H1 (cell line): Measurements from ENCODE around the gene TNS3. TPM values are rescaled to one million over a fixed set of nuclear protein-coding genes. Genes with fewer than 3 reads are reported as not detected.

Experiments used
- CTCF ChIA-PET: fragments of 300-600 bp; sonication (Branson Sonifier 250); formaldehyde crosslinking; loops from one replicate; lab custom pipeline; 2021; ENCODE audit not compliant: partially characterized antibody; lab: Charles Lee
- POLR2A ChIA-PET: fragments of 300-600 bp; sonication (Branson Sonifier 250); formaldehyde crosslinking; loops from one replicate; lab custom pipeline; 2021; ENCODE audit warnings: inconsistent platforms; ENCODE audit not compliant: partially characterized antibody; lab: Charles Lee
- DNase-seq, 2 experiments: peaks; one replicate each; pipeline versions ENCODE4 v3.0.0 to v3.0.0-alpha.2; 2010 to 2022; ENCODE audit warnings: low spot score in 2 of 2, low read depth in 1 of 2, mixed read lengths in 1 of 2
- FAIRE-seq: peaks from 2 replicates; lab custom pipeline; 2011; peaks lifted over from hg19 to GRCh38; lab: Jason Lieb, UNC
- H2AFZ ChIP-seq: 2 replicates; pipeline ENCODE4 v1.8.1; 2012; ENCODE audit warnings: low read length, inconsistent platforms
- H2AK5ac ChIP-seq: 2 replicates; pipeline ENCODE4 v1.6.1; 2013; ENCODE audit warnings: low read depth, low read length
- H2BK120ac ChIP-seq: replicated peaks from 2 replicates; pipeline ENCODE3; 2013; ENCODE audit warnings: low read depth, low read length, inconsistent platforms
- H2BK12ac ChIP-seq: 2 replicates; pipeline ENCODE4 v1.6.1; 2013; ENCODE audit warnings: low read depth, low read length
- H2BK15ac ChIP-seq: 2 replicates; pipeline ENCODE4 v1.6.1; 2013; ENCODE audit warnings: low read length
- H2BK20ac ChIP-seq: 2 replicates; pipeline ENCODE4 v1.6.1; 2013; ENCODE audit warnings: low read length
- H2BK5ac ChIP-seq: 2 replicates; pipeline ENCODE4 v1.6.1; 2013; ENCODE audit warnings: low read depth, low read length
- H3K14ac ChIP-seq: 2 replicates; pipeline ENCODE4 v1.6.1; 2013; ENCODE audit warnings: inconsistent platforms; ENCODE audit not compliant: insufficient read length
- H3K18ac ChIP-seq: 2 replicates; pipeline ENCODE4 v1.6.1; 2013; ENCODE audit warnings: low read length; ENCODE audit errors: extremely low read depth
- H3K23ac ChIP-seq: 2 replicates; pipeline ENCODE4 v1.6.1; 2013; ENCODE audit warnings: inconsistent platforms; ENCODE audit not compliant: insufficient read length
- H3K23me2 ChIP-seq: 2 replicates; pipeline ENCODE4 v1.6.1; 2013; ENCODE audit warnings: low read depth, low read length
- H3K27ac ChIP-seq: 2 replicates; pipeline ENCODE4 v1.6.1; 2011; ENCODE audit warnings: low read depth, low read length, inconsistent platforms
- H3K27me3 ChIP-seq, 4 experiments: replicated peaks in 1 of 4; 1 replicate in 1 of 4; 2 replicates in 3 of 4; pipeline versions ENCODE4 v1.6.1 to v1.8.1; 2011 to 2013; ENCODE audit warnings: low read length in 3 of 4, mild to moderate bottlenecking in 3 of 4, inconsistent platforms in 2 of 4, mixed read lengths in 2 of 4, moderate library complexity in 1 of 4; ENCODE audit not compliant: control insufficient read depth in 3 of 4, insufficient read depth in 3 of 4; ENCODE audit errors: extremely low read depth in 1 of 4
- H3K36me3 ChIP-seq, 4 experiments: 2 replicates each; pipeline versions ENCODE4 v1.6.1 to v1.8.1; 2011 to 2013; ENCODE audit warnings: mild to moderate bottlenecking in 4 of 4, low read length in 3 of 4, moderate library complexity in 2 of 4, control low read depth in 1 of 4, inconsistent platforms in 1 of 4; ENCODE audit not compliant: insufficient read depth in 4 of 4, control insufficient read depth in 2 of 4
- H3K4ac ChIP-seq: replicated peaks from 2 replicates; pipeline ENCODE3; 2013; ENCODE audit warnings: low read length, low read depth, mixed read lengths, inconsistent platforms; ENCODE audit not compliant: insufficient read length
- H3K4me1 ChIP-seq, 4 experiments: replicated peaks in 1 of 4; 1 replicate in 1 of 4; 2 replicates in 3 of 4; pipeline versions ENCODE4 v1.6.1 to v1.8.1; 2011 to 2013; ENCODE audit warnings: low read length in 3 of 4, inconsistent platforms in 2 of 4, mixed read lengths in 1 of 4; ENCODE audit not compliant: insufficient read depth in 4 of 4, control insufficient read depth in 3 of 4
- H3K4me2 ChIP-seq, 2 experiments: 2 replicates each; pipeline versions ENCODE4 v1.6.1 to v1.8.1; 2011 to 2013; ENCODE audit warnings: low read depth in 2 of 2, low read length in 2 of 2, control low read depth in 1 of 2, inconsistent platforms in 1 of 2, mild to moderate bottlenecking in 1 of 2; ENCODE audit not compliant: insufficient read depth in 1 of 2
- H3K4me3 ChIP-seq, 4 experiments: fragments of 200-600, 300-600 bp in 1 of 4; sonication (generic), shearing (Covaris generic), sonication (Bioruptor Twin) in 1 of 4; 2 replicates each; pipeline versions ENCODE4 v1.5.1 to v1.8.1; 2011 to 2016; ENCODE audit warnings: low read length in 4 of 4, low read depth in 3 of 4, control low read depth in 2 of 4, inconsistent platforms in 2 of 4, mild to moderate bottlenecking in 2 of 4, mixed read lengths in 1 of 4, moderate library complexity in 1 of 4; ENCODE audit not compliant: insufficient read depth in 2 of 4; ENCODE audit errors: extremely low read depth in 1 of 4
- H3K56ac ChIP-seq: replicated peaks from 2 replicates; pipeline ENCODE3; 2013; ENCODE audit warnings: low read depth, mild to moderate bottlenecking, mixed read lengths, low read length, inconsistent platforms; ENCODE audit not compliant: insufficient read length
- H3K79me1 ChIP-seq: 2 replicates; pipeline ENCODE4 v1.6.1; 2013; ENCODE audit warnings: low read depth, low read length, control low read depth
- H3K79me2 ChIP-seq, 2 experiments: 2 replicates each; pipeline versions ENCODE4 v1.6.1 to v1.8.1; 2012 to 2013; ENCODE audit warnings: low read length in 2 of 2, mild to moderate bottlenecking in 2 of 2, inconsistent platforms in 1 of 2; ENCODE audit not compliant: insufficient read depth in 2 of 2, control insufficient read depth in 1 of 2
- H3K9ac ChIP-seq, 4 experiments: replicated peaks in 1 of 4; 1 replicate in 1 of 4; 2 replicates in 3 of 4; pipeline versions ENCODE4 v1.6.1 to v1.8.1; 2011 to 2013; ENCODE audit warnings: low read depth in 3 of 4, low read length in 3 of 4, control low read depth in 2 of 4, mild to moderate bottlenecking in 2 of 4, moderate library complexity in 2 of 4, inconsistent platforms in 1 of 4; ENCODE audit errors: extremely low read depth in 1 of 4
- H3K9me3 ChIP-seq, 2 experiments: 2 replicates each; pipeline versions ENCODE4 v1.6.1 to v1.8.1; 2012 to 2013; ENCODE audit warnings: mild to moderate bottlenecking in 2 of 2, moderate library complexity in 2 of 2, control low read depth in 1 of 2, inconsistent platforms in 1 of 2, low read depth in 1 of 2, low read length in 1 of 2, mixed read lengths in 1 of 2; ENCODE audit not compliant: insufficient read depth in 2 of 2
- H4K20me1 ChIP-seq, 2 experiments: replicated peaks in 1 of 2; 2 replicates each; pipeline versions ENCODE3 to v1.8.1; 2011 to 2013; ENCODE audit warnings: inconsistent platforms in 2 of 2, low read length in 2 of 2, mild to moderate bottlenecking in 1 of 2; ENCODE audit not compliant: insufficient read depth in 2 of 2, control insufficient read depth in 1 of 2
- H4K5ac ChIP-seq: 2 replicates; pipeline ENCODE4 v1.6.1; 2013; ENCODE audit warnings: low read length, low read depth, mixed read lengths, inconsistent platforms; ENCODE audit not compliant: insufficient read length
- H4K8ac ChIP-seq: 2 replicates; pipeline ENCODE4 v1.8.0; 2013; ENCODE audit warnings: mild to moderate bottlenecking, moderate library complexity, low read length, inconsistent platforms; ENCODE audit not compliant: insufficient read depth; ENCODE audit errors: extremely low read depth
- H4K91ac ChIP-seq: replicated peaks from 2 replicates; pipeline ENCODE3; 2013; ENCODE audit warnings: low read length, mixed read lengths, inconsistent platforms; ENCODE audit not compliant: insufficient read length
- BCL11A ChIP-seq, 2 experiments: IDR thresholded peaks; one replicate each; pipeline ENCODE4 v1.6.1; 2011; ENCODE audit warnings: low read depth in 2 of 2, low read length in 2 of 2, mild to moderate bottlenecking in 2 of 2
- BRCA1 ChIP-seq: IDR thresholded peaks from 2 replicates; pipeline ENCODE4 v1.6.1; 2012; ENCODE audit warnings: low read depth, low read length, improper control_type of control experiment
- SP4 ChIP-seq: IDR thresholded peaks from 2 replicates; pipeline ENCODE4 v1.6.1; 2012; ENCODE audit warnings: low read length, inconsistent platforms
- SUZ12 ChIP-seq: fragments of 200-600 bp; sonication (generic); IDR thresholded peaks from 2 replicates; pipeline ENCODE4 v1.6.1; 2012; ENCODE audit warnings: mild to moderate bottlenecking, inconsistent platforms, low read length, moderate library complexity, mixed read lengths
- ZNF274 ChIP-seq: IDR thresholded peaks from 2 replicates; pipeline ENCODE4 v1.7.0; 2012; ENCODE audit warnings: low read length, borderline replicate concordance; ENCODE audit errors: extremely low read depth
- WGBS, 2 experiments: shearing (Covaris generic) in 1 of 2; methylation state at CpG; one replicate each; pipeline versions ENCODE4 v1.1.6 to v1.1.7; 2013 to 2015; ENCODE audit warnings: low lambda C conversion rate in 2 of 2, mixed read lengths in 2 of 2, inconsistent platforms in 1 of 2, low coverage in 1 of 2, missing lambda C conversion rate in 1 of 2; ENCODE audit not compliant: insufficient replicate concordance in 2 of 2, insufficient coverage in 1 of 2, insufficient read length in 1 of 2; ENCODE audit errors: extremely low coverage in 1 of 2, missing lambda C conversion rate in 1 of 2; 5-methylcytosine and 5-hydroxymethylcytosine counted together
- polyA plus RNA-seq, 7 experiments: library from polyadenylated mRNA; depleted of rRNA in 3 of 7; stranded (reverse) in 5 of 7; unstranded in 2 of 7; fragments of >200 nt in 5 of 7; fragments of 200-250 nt in 2 of 7; gene quantifications; 1 replicate in 5 of 7; 2 replicates in 1 of 7; 4 replicates in 1 of 7; pipeline versions ENCODE4 v1.2.1 to v1.2.3, GENCODE V29; 2011 to 2013; ENCODE audit warnings: missing spikeins in 2 of 7, mixed read lengths in 2 of 7
- total RNA-seq: library from RNA; stranded (reverse); fragmentation: NEBNext Ultra II Directional; extraction: Animal tissue kit (Norgen Biotek cat#: 25700); gene quantifications from 2 replicates; pipeline ENCODE4 v1.2.1, GENCODE V29; 2021
- TF ChIP-seq, protein P1 (sequence below), 3 experiments: IDR thresholded peaks; 1 replicate in 2 of 3; 2 replicates in 1 of 3; pipeline versions ENCODE4 v1.5.1 to v1.6.1; 2011; ENCODE audit warnings: low read length in 3 of 3, mild to moderate bottlenecking in 3 of 3, inconsistent platforms in 2 of 3, low read depth in 1 of 3, moderate library complexity in 1 of 3; ENCODE audit not compliant: insufficient read depth in 1 of 3; ENCODE audit errors: control extremely low read depth in 1 of 3
- TF ChIP-seq, protein P2 (sequence below): IDR thresholded peaks from 2 replicates; pipeline ENCODE4 v1.6.1; 2012; ENCODE audit warnings: low read length, inconsistent platforms

Gene TNS3
- total and polyA plus RNA-seq, 2 of the 8 experiments (the other 6 are each of a cell fraction or from before 2014, with no cell fraction given) = 11.9 to 24.2 TPM

DNA sequence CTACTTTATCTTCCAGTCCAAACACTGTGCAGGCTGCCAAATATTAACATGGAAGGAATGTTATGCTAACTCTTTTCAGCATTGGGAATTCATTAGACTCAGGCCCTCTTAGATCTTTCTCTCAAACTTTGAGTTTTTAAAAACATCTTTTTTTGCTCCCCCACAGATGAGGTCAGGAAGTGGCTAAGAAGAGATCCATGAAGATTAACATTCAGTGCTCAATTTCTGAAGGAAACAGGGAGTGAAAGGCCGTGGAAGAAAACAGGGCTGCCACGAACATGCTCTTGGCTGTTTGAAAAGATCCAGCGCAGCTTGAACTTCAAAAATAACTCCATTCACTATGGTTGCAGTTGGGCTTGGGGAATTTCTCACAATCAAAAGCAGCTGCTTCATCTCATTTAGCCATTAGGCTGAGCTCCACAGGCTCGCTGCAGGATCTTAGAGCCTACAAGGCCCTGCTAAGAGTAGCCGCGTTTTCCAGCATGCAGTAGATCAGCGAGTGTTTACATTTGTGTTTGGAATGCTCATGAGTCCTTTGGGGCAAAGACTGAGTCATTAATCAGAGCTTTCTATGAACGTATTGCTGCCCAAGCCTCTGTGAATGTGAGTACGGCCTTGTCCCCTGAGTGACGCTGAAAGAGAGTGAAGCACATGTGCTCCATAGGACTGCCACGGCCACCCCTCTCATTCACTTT, 41.2 kb upstream of the TNS3 start:
- H2BK5ac ChIP-seq = no peak overlapping the region
- no peak overlapping the region for H3K14ac ChIP-seq
- H2BK20ac ChIP-seq = no peak overlapping the region
- no peaks in the 10 kb centered on the region for H3K79me2 ChIP-seq
- H2BK15ac ChIP-seq = 0 out of 2 replicates have a peak overlapping the region, but pooled peaks have one; percentile 88
- H4K20me1 ChIP-seq = no peaks in the 10 kb centered on the region
- FAIRE-seq = no peak
- no peak for TF ChIP-seq SP4
- TF ChIP-seq, protein P1, sequence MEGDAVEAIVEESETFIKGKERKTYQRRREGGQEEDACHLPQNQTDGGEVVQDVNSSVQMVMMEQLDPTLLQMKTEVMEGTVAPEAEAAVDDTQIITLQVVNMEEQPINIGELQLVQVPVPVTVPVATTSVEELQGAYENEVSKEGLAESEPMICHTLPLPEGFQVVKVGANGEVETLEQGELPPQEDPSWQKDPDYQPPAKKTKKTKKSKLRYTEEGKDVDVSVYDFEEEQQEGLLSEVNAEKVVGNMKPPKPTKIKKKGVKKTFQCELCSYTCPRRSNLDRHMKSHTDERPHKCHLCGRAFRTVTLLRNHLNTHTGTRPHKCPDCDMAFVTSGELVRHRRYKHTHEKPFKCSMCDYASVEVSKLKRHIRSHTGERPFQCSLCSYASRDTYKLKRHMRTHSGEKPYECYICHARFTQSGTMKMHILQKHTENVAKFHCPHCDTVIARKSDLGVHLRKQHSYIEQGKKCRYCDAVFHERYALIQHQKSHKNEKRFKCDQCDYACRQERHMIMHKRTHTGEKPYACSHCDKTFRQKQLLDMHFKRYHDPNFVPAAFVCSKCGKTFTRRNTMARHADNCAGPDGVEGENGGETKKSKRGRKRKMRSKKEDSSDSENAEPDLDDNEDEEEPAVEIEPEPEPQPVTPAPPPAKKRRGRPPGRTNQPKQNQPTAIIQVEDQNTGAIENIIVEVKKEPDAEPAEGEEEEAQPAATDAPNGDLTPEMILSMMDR (IDR thresholded peaks at IDR 0.05; ENCODE audit: control extremely low read depth in 1 of 3, insufficient read depth in 1 of 3, low read depth in 1 of 3, low read length in 3 of 3) = no peak
- no peak for TF ChIP-seq ZNF274
- TF ChIP-seq BCL11A (IDR thresholded peaks at IDR 0.05; ENCODE audit: low read depth in 2 of 2, low read length in 2 of 2) = no peak
- TF ChIP-seq, protein P2, sequence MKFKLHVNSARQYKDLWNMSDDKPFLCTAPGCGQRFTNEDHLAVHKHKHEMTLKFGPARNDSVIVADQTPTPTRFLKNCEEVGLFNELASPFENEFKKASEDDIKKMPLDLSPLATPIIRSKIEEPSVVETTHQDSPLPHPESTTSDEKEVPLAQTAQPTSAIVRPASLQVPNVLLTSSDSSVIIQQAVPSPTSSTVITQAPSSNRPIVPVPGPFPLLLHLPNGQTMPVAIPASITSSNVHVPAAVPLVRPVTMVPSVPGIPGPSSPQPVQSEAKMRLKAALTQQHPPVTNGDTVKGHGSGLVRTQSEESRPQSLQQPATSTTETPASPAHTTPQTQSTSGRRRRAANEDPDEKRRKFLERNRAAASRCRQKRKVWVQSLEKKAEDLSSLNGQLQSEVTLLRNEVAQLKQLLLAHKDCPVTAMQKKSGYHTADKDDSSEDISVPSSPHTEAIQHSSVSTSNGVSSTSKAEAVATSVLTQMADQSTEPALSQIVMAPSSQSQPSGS = no peak
- no peak for TF ChIP-seq SUZ12
- no peak for TF ChIP-seq BRCA1
- DNase-seq = no peak
- H4K8ac ChIP-seq = no peak overlapping the region; the same call in 1 of the 2 replicates
- no peaks in the 10 kb centered on the region for H3K79me1 ChIP-seq
- no peak overlapping the region for H3K4ac ChIP-seq
- peak overlapping the region; percentile 26; the same call in 1 of the 2 replicates for H2AFZ ChIP-seq
- H3K4me3 ChIP-seq = no peak overlapping the region
- no peak overlapping the region for H3K4me2 ChIP-seq
- ChIA-PET POLR2A (no interaction called here), CTCF (interaction anchor here (0.5 to 1.8 kb wide), 3 partner anchors 10 to 196 kb away, joined by 3 to 4 read pairs (median 4); no protein-coding TSS in a partner anchor)
- H4K91ac ChIP-seq = no peak overlapping the region
- H3K9me3 ChIP-seq = no peaks in the 10 kb centered on the region
- no peak overlapping the region for H3K56ac ChIP-seq
- no peak overlapping the region for H4K5ac ChIP-seq
- H3K18ac ChIP-seq = no peak overlapping the region
- peaks cover 0 to 14% (median 10%) of the 10 kb centered on the region in 4 experiments; a peak in 6 of 7 replicates for H3K4me1 ChIP-seq
- no peak overlapping the region for H2BK120ac ChIP-seq
- H3K27ac ChIP-seq = no peak overlapping the region
- H3K36me3 ChIP-seq = no peaks in the 10 kb centered on the region
- 83% methylated on average over 11 of the region's 11 CpGs; no CpG with 5 or more reads in 1 of the 2 experiments for WGBS, 2 experiments
- no peak overlapping the region for H2BK12ac ChIP-seq
- no peaks in the 10 kb centered on the region; a peak in 1 of 7 replicates for H3K27me3 ChIP-seq
- H3K23me2 ChIP-seq = no peaks in the 10 kb centered on the region; the same call in 1 of the 2 replicates
- no peak overlapping the region for H2AK5ac ChIP-seq
- no peak overlapping the region for H3K23ac ChIP-seq
- H3K9ac ChIP-seq = no peak overlapping the region; a peak in 1 of 7 replicates
